ENCODE measurements around the gene SIRT3. TPM values are rescaled to one million over a fixed set of nuclear protein-coding genes. Genes with fewer than 3 reads are reported as not detected.

Gene SIRT3
- total and polyA plus RNA-seq, 2 donors (not counting 1 experiment from before 2014, with no cell fraction given), result 8.8 to 11.0 TPM

- Histone ChIP-seq H3K27me3 (ENCODE audit: control insufficient read depth, insufficient read depth, low read length) (no peaks in the 10 kb centered on the region), H3K4me2 (ENCODE audit: extremely low read depth, insufficient read depth, low read length) (no peak overlapping the region), H3K36me3 (ENCODE audit: control insufficient read depth, insufficient read depth, low read length) (peaks cover 19% of the 10 kb centered on the region), H4K20me1 (ENCODE audit: control insufficient read depth, extremely low read depth, insufficient read depth, low read length) (no peaks in the 10 kb centered on the region), H3K4me3 (replicated peaks in 1 of 4; ENCODE audit: control extremely low read depth in 1 of 4, insufficient read depth in 1 of 4, low read depth in 3 of 4, low read length in 4 of 4) (no peak overlapping the region), H3K9me3 (ENCODE audit: control insufficient read depth, insufficient read depth, low read depth, low read length) (no peaks in the 10 kb centered on the region), H3K79me2 (ENCODE audit: control insufficient read depth, insufficient read depth, low read length) (peaks cover 36% of the 10 kb centered on the region), H3K4me1 (ENCODE audit: control insufficient read depth, extremely low read depth, insufficient read depth, low read length) (peaks cover 6% of the 10 kb centered on the region), H3K9ac (ENCODE audit: insufficient read depth, low read length) (no peak overlapping the region), H2AFZ (ENCODE audit: low read length) (no peak overlapping the region), H3K27ac (ENCODE audit: insufficient read depth, low read length) (no peak overlapping the region)
- TF ChIP-seq EZH2 (IDR thresholded peaks at IDR 0.05; ENCODE audit: low read length, missing control alignments) (no peak), CTCF (conservative IDR thresholded peaks at IDR 0.05 in 1 of 2, IDR thresholded peaks at IDR 0.05 in 1 of 2; ENCODE audit: low read depth in 1 of 2, low read length in 2 of 2) (no peak)
- DNase-seq (ENCODE audit: low read depth in 2 of 2), result no peak
Measured at GRCh38 chr11:201966-202365, 34.2 kb downstream of the SIRT3 start.

DNA sequence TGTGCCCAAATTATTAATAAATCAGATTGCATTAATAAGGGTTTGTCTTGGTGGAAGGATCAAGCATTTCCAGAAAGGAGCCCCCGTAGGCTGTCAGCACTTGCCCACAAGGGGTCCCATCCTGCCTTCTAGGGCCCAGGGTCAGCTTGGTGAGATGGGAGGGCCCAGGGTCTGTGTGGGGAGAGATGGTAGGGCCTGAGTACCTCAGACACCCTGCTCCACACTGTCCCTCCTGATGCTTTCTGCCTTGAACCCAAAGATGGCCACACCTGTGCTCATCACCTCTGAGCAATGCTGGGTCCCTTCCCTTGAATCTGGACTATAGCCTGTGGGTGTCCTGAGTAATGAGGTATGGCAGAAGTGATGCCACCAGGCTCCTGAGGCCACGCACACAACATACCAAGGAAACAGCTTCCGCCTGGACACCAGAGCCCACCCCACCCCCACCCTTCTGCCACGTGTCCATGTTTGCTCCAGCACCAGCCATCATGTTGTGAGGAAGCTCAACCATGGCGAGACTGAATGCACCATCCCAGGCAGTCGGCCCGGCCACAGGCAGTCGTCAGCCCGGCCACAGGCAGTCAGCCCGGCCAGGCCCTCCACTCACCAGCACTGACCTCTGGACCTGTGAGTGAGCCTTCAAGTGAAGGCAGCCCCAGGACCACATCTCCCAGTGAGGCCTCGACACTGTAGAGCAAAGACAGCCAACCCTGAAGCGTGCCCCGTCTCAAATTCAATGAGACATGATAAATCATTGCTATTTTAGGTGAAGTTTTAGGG is 35.7 kb downstream of the SIRT3 start:
- H4K20me1 ChIP-seq (ENCODE audit: control insufficient read depth, extremely low read depth, insufficient read depth, low read length), result no peaks in the 10 kb centered on the region
- H3K27ac ChIP-seq (ENCODE audit: insufficient read depth, low read length), result no peak overlapping the region
- no peak overlapping the region for H2AFZ ChIP-seq (ENCODE audit: low read length)
- H3K27me3 ChIP-seq (ENCODE audit: control insufficient read depth, insufficient read depth, low read length), result no peaks in the 10 kb centered on the region
- H3K4me2 ChIP-seq (ENCODE audit: extremely low read depth, insufficient read depth, low read length), result no peak overlapping the region
- H3K79me2 ChIP-seq (ENCODE audit: control insufficient read depth, insufficient read depth, low read length), result peaks cover 20% of the 10 kb centered on the region
- DNase-seq (ENCODE audit: low read depth in 2 of 2), result no peak
- no peaks in the 10 kb centered on the region for H3K9me3 ChIP-seq (ENCODE audit: control insufficient read depth, insufficient read depth, low read depth, low read length)
- peaks cover 17% of the 10 kb centered on the region for H3K36me3 ChIP-seq (ENCODE audit: control insufficient read depth, insufficient read depth, low read length)
- no peak overlapping the region for H3K4me3 ChIP-seq (replicated peaks in 1 of 4; ENCODE audit: control extremely low read depth in 1 of 4, insufficient read depth in 1 of 4, low read depth in 3 of 4, low read length in 4 of 4)
- H3K9ac ChIP-seq (ENCODE audit: insufficient read depth, low read length), result no peak overlapping the region
- H3K4me1 ChIP-seq (ENCODE audit: control insufficient read depth, extremely low read depth, insufficient read depth, low read length), result no peaks in the 10 kb centered on the region
- TF ChIP-seq EZH2 (IDR thresholded peaks at IDR 0.05; ENCODE audit: low read length, missing control alignments), result no peak
- TF ChIP-seq CTCF (conservative IDR thresholded peaks at IDR 0.05 in 1 of 2, IDR thresholded peaks at IDR 0.05 in 1 of 2; ENCODE audit: low read depth in 1 of 2, low read length in 2 of 2), result no peak

DNA sequence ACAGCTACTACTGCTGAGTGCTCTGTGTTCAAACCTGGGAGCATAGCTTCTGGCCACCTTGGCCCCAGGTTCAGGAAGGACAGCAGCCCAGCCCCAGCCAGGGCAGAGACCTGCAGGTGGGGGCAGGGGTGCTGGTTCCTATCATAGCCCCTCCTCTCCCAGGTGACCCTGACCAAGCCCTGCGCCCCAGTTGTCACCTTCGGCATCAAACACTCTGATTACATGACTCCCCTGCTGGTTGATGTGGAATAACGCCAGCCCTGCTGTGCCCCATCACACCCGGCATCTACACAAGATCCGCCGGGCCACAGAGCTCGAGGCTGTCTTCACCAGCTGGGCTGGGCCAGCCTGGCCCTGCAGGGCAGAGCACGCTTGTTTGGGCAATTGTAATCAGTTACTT is 36.4 kb downstream of the SIRT3 start:
- Histone ChIP-seq H3K36me3 (ENCODE audit: control insufficient read depth, insufficient read depth, low read length) (peaks cover 13% of the 10 kb centered on the region), H3K79me2 (ENCODE audit: control insufficient read depth, insufficient read depth, low read length) (peaks cover 14% of the 10 kb centered on the region), H3K4me1 (ENCODE audit: control insufficient read depth, extremely low read depth, insufficient read depth, low read length) (no peaks in the 10 kb centered on the region), H3K27ac (ENCODE audit: insufficient read depth, low read length) (no peak overlapping the region), H3K27me3 (ENCODE audit: control insufficient read depth, insufficient read depth, low read length) (no peaks in the 10 kb centered on the region), H3K9me3 (ENCODE audit: control insufficient read depth, insufficient read depth, low read depth, low read length) (no peaks in the 10 kb centered on the region), H2AFZ (ENCODE audit: low read length) (no peak overlapping the region), H3K9ac (ENCODE audit: insufficient read depth, low read length) (no peak overlapping the region), H3K4me2 (ENCODE audit: extremely low read depth, insufficient read depth, low read length) (no peak overlapping the region), H3K4me3 (replicated peaks in 1 of 4; ENCODE audit: control extremely low read depth in 1 of 4, insufficient read depth in 1 of 4, low read depth in 3 of 4, low read length in 4 of 4) (no peak overlapping the region), H4K20me1 (ENCODE audit: control insufficient read depth, extremely low read depth, insufficient read depth, low read length) (no peaks in the 10 kb centered on the region)
- no peak for DNase-seq (ENCODE audit: low read depth in 2 of 2)
- TF ChIP-seq EZH2 (IDR thresholded peaks at IDR 0.05; ENCODE audit: low read length, missing control alignments) (no peak), CTCF (conservative IDR thresholded peaks at IDR 0.05 in 1 of 2, IDR thresholded peaks at IDR 0.05 in 1 of 2; ENCODE audit: low read depth in 1 of 2, low read length in 2 of 2) (no peak)
